Transverse colon (tissue), 4 donors: ENCODE data around the gene GATA2.

Experiments
- CTCF ChIP-seq, 5 experiments: fragments of 200-600 bp in 3 of 5; fragments of 450-650 bp in 2 of 5; sonication (generic) in 3 of 5; IDR thresholded peaks; 1 replicate in 2 of 5; 2 replicates in 3 of 5; pipeline ENCODE4 v1.5.1; 2016 to 2017; ENCODE audit warnings: antibody characterized with exemption in 5 of 5, inconsistent platforms in 3 of 5, mild to moderate bottlenecking in 2 of 5, moderate library complexity in 1 of 5
- POLR2A ChIP-seq: fragments of 450-650 bp; IDR thresholded peaks from one replicate; pipeline ENCODE4 v1.6.1; 2016; ENCODE audit warnings: antibody characterized with exemption, mild to moderate bottlenecking, moderate library complexity
- POLR2AphosphoS5 ChIP-seq, 3 donors: sonication (generic); formaldehyde crosslinking; IDR thresholded peaks; one replicate each; pipeline ENCODE4 v1.6.1; 2016; ENCODE audit warnings: antibody characterized with exemption in 3 of 3

DNA sequence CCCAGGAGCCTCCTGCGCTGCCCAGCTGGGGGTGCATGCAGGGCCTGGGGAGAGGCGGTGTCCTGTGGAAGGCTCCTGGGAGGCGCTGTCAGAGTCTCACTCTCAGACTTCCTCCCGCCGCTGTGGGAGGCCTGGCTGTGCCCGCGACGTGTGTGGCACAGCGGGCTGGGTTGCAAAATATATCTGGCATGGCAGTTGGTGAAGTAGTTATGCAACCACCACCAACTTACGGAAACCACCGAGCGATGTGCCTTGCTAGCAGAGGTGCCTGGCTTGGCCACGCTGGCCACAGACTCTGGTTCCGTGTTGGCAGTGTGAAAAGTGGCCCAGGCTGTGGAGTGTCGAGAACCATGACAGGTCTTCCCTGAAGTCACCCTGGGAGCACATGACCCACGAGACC lies 30.6 kb upstream of the GATA2 start:
- TF ChIP-seq POLR2A (no peak), CTCF (IDR thresholded peaks at IDR 0.05) (no peak), POLR2AphosphoS5 (IDR thresholded peaks at IDR 0.05) (no peak)
